Measurements from ENCODE around the gene UBA3.

GRCh38 chr3:69121950-69122349, 41.8 kb upstream of the UBA3 start:
- TF ChIP-seq, protein P1, sequence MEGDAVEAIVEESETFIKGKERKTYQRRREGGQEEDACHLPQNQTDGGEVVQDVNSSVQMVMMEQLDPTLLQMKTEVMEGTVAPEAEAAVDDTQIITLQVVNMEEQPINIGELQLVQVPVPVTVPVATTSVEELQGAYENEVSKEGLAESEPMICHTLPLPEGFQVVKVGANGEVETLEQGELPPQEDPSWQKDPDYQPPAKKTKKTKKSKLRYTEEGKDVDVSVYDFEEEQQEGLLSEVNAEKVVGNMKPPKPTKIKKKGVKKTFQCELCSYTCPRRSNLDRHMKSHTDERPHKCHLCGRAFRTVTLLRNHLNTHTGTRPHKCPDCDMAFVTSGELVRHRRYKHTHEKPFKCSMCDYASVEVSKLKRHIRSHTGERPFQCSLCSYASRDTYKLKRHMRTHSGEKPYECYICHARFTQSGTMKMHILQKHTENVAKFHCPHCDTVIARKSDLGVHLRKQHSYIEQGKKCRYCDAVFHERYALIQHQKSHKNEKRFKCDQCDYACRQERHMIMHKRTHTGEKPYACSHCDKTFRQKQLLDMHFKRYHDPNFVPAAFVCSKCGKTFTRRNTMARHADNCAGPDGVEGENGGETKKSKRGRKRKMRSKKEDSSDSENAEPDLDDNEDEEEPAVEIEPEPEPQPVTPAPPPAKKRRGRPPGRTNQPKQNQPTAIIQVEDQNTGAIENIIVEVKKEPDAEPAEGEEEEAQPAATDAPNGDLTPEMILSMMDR (IDR thresholded peaks at IDR 0.05; ENCODE audit: low read depth, low read length, poor library complexity, severe bottlenecking): no peak
- TF ChIP-seq EZH2phosphoT487 (IDR thresholded peaks at IDR 0.05; ENCODE audit: borderline replicate concordance, low read length): no peak
